Body of pancreas (tissue), 4 donors: ENCODE measurements around the gene TVP23A. TPM values are rescaled to one million over a fixed set of nuclear protein-coding genes. Genes with fewer than 3 reads are reported as not detected.
"Not testable (repeated sequence)": the region's sequence is repeated elsewhere in the genome, so short reads cannot be mapped to it uniquely, and the experiment has no call there.

Experiments used
- ATAC-seq: fragments of 150-250 bp; one replicate; pipeline ENCODE4 v1.9.1; 2016
- DNase-seq, 4 donors: peaks; one replicate each; pipeline ENCODE4 v3.0.0-alpha.2; 2019
- H3K27ac ChIP-seq, 4 donors: fragments of 200-600 bp; sonication (generic); 1 replicate in 3 of 4; 2 replicates in 1 of 4; pipeline versions ENCODE4 v1.5.1 to v1.6.1; 2016 to 2019; ENCODE audit warnings: mild to moderate bottlenecking in 1 of 4, mixed read lengths in 1 of 4, moderate library complexity in 1 of 4
- H3K27me3 ChIP-seq, 2 donors: fragments of 200-600 bp; sonication (generic); one replicate each; pipeline ENCODE4 v1.6.0; 2016; ENCODE audit warnings: mild to moderate bottlenecking in 1 of 2
- H3K36me3 ChIP-seq, 2 donors: fragments of 200-600 bp; sonication (generic); replicated peaks in 1 of 2; 2 replicates each; pipeline ENCODE4 v1.5.1; 2016; ENCODE audit warnings: low read depth in 2 of 2; ENCODE audit not compliant: insufficient read depth in 1 of 2
- H3K4me1 ChIP-seq: fragments of 200-600 bp; sonication (generic); one replicate; pipeline ENCODE4 v1.6.0; 2016
- H3K4me3 ChIP-seq, 2 donors: fragments of 200-600 bp; sonication (generic); 1 replicate in 1 of 2; 2 replicates in 1 of 2; pipeline ENCODE4 v1.5.1; 2016 to 2019
- H3K9me3 ChIP-seq, 3 donors: fragments of 200-600 bp; sonication (generic); 1 replicate in 2 of 3; 2 replicates in 1 of 3; pipeline ENCODE4 v1.5.1; 2016
- CTCF ChIP-seq, 7 experiments: fragments of 450-650 bp in 4 of 7; fragments of 200-600 bp in 3 of 7; sonication (generic) in 3 of 7; IDR thresholded peaks; one replicate each; pipeline ENCODE4 v1.5.1; 2016 to 2019; ENCODE audit warnings: antibody characterized with exemption in 7 of 7
- POLR2A ChIP-seq, 3 donors: fragments of 450-650 bp; IDR thresholded peaks; one replicate each; pipeline ENCODE4 v1.6.1; 2016; ENCODE audit warnings: antibody characterized with exemption in 3 of 3, mild to moderate bottlenecking in 2 of 3
- WGBS, 2 donors: methylation state at CpG; one replicate each; pipeline ENCODE4 v1.1.5; 2017; 5-methylcytosine and 5-hydroxymethylcytosine counted together
- intact Hi-C: fragments of 100-400 bp; cut with DNase I; formaldehyde crosslinking; loops from one replicate; pipeline ENCODE4 v1.15.1; 2023
- total RNA-seq, 2 donors: library from RNA; depleted of rRNA; stranded (reverse); fragments of >200 nt; gene quantifications; one replicate each; pipeline ENCODE4 v1.1.0, GENCODE V29; 2016

The TVP23A gene
- total RNA-seq, 2 donors from 2014 or later: not detected

GRCh38 chr16:10791048-10791447 is 27.5 kb downstream of the TVP23A start:
- intact Hi-C loops: no loop called here
- Histone ChIP-seq H3K4me3 (no peak overlapping the region), H3K27ac (no peak overlapping the region), H3K36me3 (no peaks in the 10 kb centered on the region), H3K27me3 (no peaks in the 10 kb centered on the region), H3K4me1 (no peaks in the 10 kb centered on the region), H3K9me3 (no peaks in the 10 kb centered on the region)
- WGBS, 2 donors: 74 to 86% methylated on average over 4 of the region's 4 CpGs
- TF ChIP-seq CTCF (IDR thresholded peaks at IDR 0.05) (no peak), POLR2A (IDR thresholded peaks at IDR 0.05) (no peak)
- no peak for DNase-seq
- ATAC-seq: no peak

- ATAC-seq, H3K27ac ChIP-seq, H3K27me3 ChIP-seq, H3K9me3 ChIP-seq, H3K4me3 ChIP-seq, H3K4me1 ChIP-seq, intact Hi-C loops, DNase-seq, H3K36me3 ChIP-seq: not testable (repeated sequence)
- 66 to 83% methylated on average over 4 of the region's 4 CpGs for WGBS, 2 donors
Measured at GRCh38 chr16:10788630-10789029, 30.0 kb downstream of the TVP23A start.

GRCh38 chr16:10787304-10787703 is 31.3 kb downstream of the TVP23A start:
- no peak for ATAC-seq
- Histone ChIP-seq H3K9me3 (no peaks in the 10 kb centered on the region), H3K4me1 (no peaks in the 10 kb centered on the region), H3K27me3 (no peaks in the 10 kb centered on the region), H3K27ac (no peak overlapping the region), H3K36me3 (no peaks in the 10 kb centered on the region), H3K4me3 (no peak overlapping the region)
- DNase-seq: no peak
- WGBS, 2 donors: 88 to 92% methylated on average over 5 of the region's 5 CpGs
- intact Hi-C loops: no loop called here
- no peak for TF ChIP-seq POLR2A (IDR thresholded peaks at IDR 0.05)
- TF ChIP-seq CTCF (IDR thresholded peaks at IDR 0.05): no peak

- ATAC-seq: no peak
- Histone ChIP-seq H3K27ac (no peak overlapping the region), H3K4me1 (no peaks in the 10 kb centered on the region), H3K4me3 (no peak overlapping the region), H3K27me3 (no peaks in the 10 kb centered on the region), H3K36me3 (no peaks in the 10 kb centered on the region), H3K9me3 (no peaks in the 10 kb centered on the region)
- DNase-seq: no peak
- WGBS, 2 donors: 83 to 85% methylated on average over 2 of the region's 2 CpGs
- intact Hi-C loops: no loop called here
- TF ChIP-seq POLR2A (IDR thresholded peaks at IDR 0.05) (no peak), CTCF (IDR thresholded peaks at IDR 0.05) (no peak)
Measured at GRCh38 chr16:10782628-10783027, 36.0 kb downstream of the TVP23A start.

GRCh38 chr16:10780628-10781027 is 38.0 kb downstream of the TVP23A start:
- no peak for TF ChIP-seq POLR2A (IDR thresholded peaks at IDR 0.05)
- TF ChIP-seq CTCF (IDR thresholded peaks at IDR 0.05): no peak
- Histone ChIP-seq H3K27me3 (no peaks in the 10 kb centered on the region), H3K9me3 (no peaks in the 10 kb centered on the region), H3K4me1 (no peaks in the 10 kb centered on the region), H3K4me3 (no peak overlapping the region), H3K27ac (no peak overlapping the region), H3K36me3 (no peaks in the 10 kb centered on the region)
- intact Hi-C loops: no loop called here
- ATAC-seq (no peak), DNase-seq (no peak)
- WGBS, 2 donors: 83 to 95% methylated on average over 4 of the region's 4 CpGs

GRCh38 chr16:10779908-10780307 is 38.7 kb downstream of the TVP23A start:
- ATAC-seq, H3K4me1 ChIP-seq, H3K36me3 ChIP-seq, H3K27me3 ChIP-seq, intact Hi-C loops, DNase-seq, H3K27ac ChIP-seq, H3K4me3 ChIP-seq, H3K9me3 ChIP-seq: not testable (repeated sequence)
- WGBS, 2 donors: 90 to 95% methylated on average over 6 of the region's 6 CpGs
